Astrocyte (in vitro differentiated cells and primary cell): Measurements from ENCODE around the gene MYO3B. TPM values are rescaled to one million over a fixed set of nuclear protein-coding genes. Genes with fewer than 3 reads are reported as not detected.

Experiments
- DNase-seq: peaks from one replicate; pipeline ENCODE4 v3.0.0-alpha.2; 2010; ENCODE audit warnings: low read depth
- FAIRE-seq: peaks from 2 replicates; lab custom pipeline; 2011; peaks lifted over from hg19 to GRCh38; lab: Jason Lieb, UNC
- H2AFZ ChIP-seq: 2 replicates; pipeline ENCODE4 v1.6.0; 2012; ENCODE audit warnings: low read depth, low read length, inconsistent platforms
- H3K27ac ChIP-seq: 2 replicates; pipeline ENCODE4 v1.5.1; 2011; ENCODE audit warnings: low read depth, low read length, inconsistent platforms
- H3K27me3 ChIP-seq: 2 replicates; pipeline ENCODE4 v1.6.0; 2011; ENCODE audit warnings: low read length, inconsistent platforms; ENCODE audit not compliant: insufficient read depth
- H3K36me3 ChIP-seq: 2 replicates; pipeline ENCODE4 v1.5.1; 2011; ENCODE audit warnings: low read length, inconsistent platforms; ENCODE audit not compliant: insufficient read depth
- H3K4me1 ChIP-seq: 2 replicates; pipeline ENCODE4 v1.5.1; 2011; ENCODE audit warnings: low read length, inconsistent platforms; ENCODE audit not compliant: insufficient read depth
- H3K4me2 ChIP-seq: 2 replicates; pipeline ENCODE4 v1.6.0; 2012; ENCODE audit warnings: low read length, inconsistent platforms
- H3K4me3 ChIP-seq: 2 replicates; pipeline ENCODE4 v1.5.1; 2011; ENCODE audit warnings: low read depth, mild to moderate bottlenecking, low read length, inconsistent platforms; ENCODE audit not compliant: insufficient read depth
- H3K79me2 ChIP-seq: 2 replicates; pipeline ENCODE4 v1.6.0; 2012; ENCODE audit warnings: mild to moderate bottlenecking, low read length, inconsistent platforms; ENCODE audit not compliant: insufficient read depth
- H3K9ac ChIP-seq: 2 replicates; pipeline ENCODE4 v1.6.0; 2012; ENCODE audit warnings: mild to moderate bottlenecking, low read length, inconsistent platforms
- H3K9me3 ChIP-seq: 2 replicates; pipeline ENCODE4 v1.5.1; 2012; ENCODE audit warnings: low read depth, mild to moderate bottlenecking, low read length, inconsistent platforms; ENCODE audit not compliant: insufficient read depth
- H4K20me1 ChIP-seq: 2 replicates; pipeline ENCODE4 v1.6.0; 2012; ENCODE audit warnings: low read length, inconsistent platforms; ENCODE audit not compliant: insufficient read depth
- H3K27ac Mint-ChIP-seq: one replicate; pipeline ENCODE4 v1.8.0; 2021; ENCODE audit warnings: mild to moderate bottlenecking, mixed read lengths; ENCODE audit not compliant: unreplicated experiment
- H3K27me3 Mint-ChIP-seq: one replicate; pipeline ENCODE4 v1.8.0; 2021; ENCODE audit warnings: low read depth, mixed read lengths; ENCODE audit not compliant: unreplicated experiment
- H3K36me3 Mint-ChIP-seq: one replicate; pipeline ENCODE4 v1.8.0; 2021; ENCODE audit warnings: low read depth, mixed read lengths; ENCODE audit not compliant: unreplicated experiment
- H3K4me1 Mint-ChIP-seq: one replicate; pipeline ENCODE4 v1.8.0; 2021; ENCODE audit warnings: low read depth, mixed read lengths; ENCODE audit not compliant: unreplicated experiment
- H3K4me3 Mint-ChIP-seq: one replicate; pipeline ENCODE4 v1.8.0; 2021; ENCODE audit warnings: mild to moderate bottlenecking, moderate library complexity, mixed read lengths; ENCODE audit not compliant: unreplicated experiment
- H3K9me3 Mint-ChIP-seq: one replicate; pipeline ENCODE4 v1.8.0; 2021; ENCODE audit warnings: mild to moderate bottlenecking, mixed read lengths; ENCODE audit not compliant: unreplicated experiment
- CTCF ChIP-seq: IDR thresholded peaks from 2 replicates; pipeline ENCODE4 v1.5.1; 2011; ENCODE audit warnings: low read depth, mild to moderate bottlenecking, inconsistent platforms, low read length, moderate library complexity; ENCODE audit not compliant: insufficient read depth
- EZH2 ChIP-seq: IDR thresholded peaks from 2 replicates; pipeline ENCODE4 v1.6.1; 2012; ENCODE audit warnings: mild to moderate bottlenecking, low read length, inconsistent platforms; ENCODE audit not compliant: insufficient read depth
- total RNA-seq: library from RNA; stranded (reverse); gene quantifications from 2 replicates; pipeline ENCODE4 v1.2.1, GENCODE V29; 2021

Gene MYO3B
- total RNA-seq, 1 donor from 2014 or later, result not detected

DNA sequence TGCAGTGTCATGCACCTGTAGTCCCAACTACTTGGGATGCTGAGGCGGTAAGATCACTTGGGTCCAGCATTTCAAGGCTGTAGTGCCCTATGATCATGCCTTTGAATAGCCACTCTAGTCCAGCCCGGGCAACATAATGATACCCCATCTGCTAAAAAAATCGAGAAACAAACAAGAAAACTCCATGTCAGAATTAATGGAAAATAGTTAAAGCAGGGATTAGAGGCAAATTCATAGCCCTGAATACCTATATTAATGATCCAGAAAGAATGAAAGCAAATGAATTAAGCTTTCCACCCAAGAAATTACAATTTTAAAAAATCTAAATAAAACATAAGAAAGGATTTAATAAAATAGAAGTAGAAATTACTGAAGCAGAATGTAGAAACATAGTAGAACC, 143.0 kb downstream of the MYO3B start:
- no peaks in the 10 kb centered on the region for H3K79me2 ChIP-seq
- FAIRE-seq (no peak), DNase-seq (no peak)
- peaks cover 3% of the 10 kb centered on the region for H3K27me3 Mint-ChIP-seq
- no peaks in the 10 kb centered on the region for H3K9me3 ChIP-seq
- H3K27ac Mint-ChIP-seq, result peak overlapping the region; percentile 34
- no peak overlapping the region for H3K4me3 ChIP-seq
- H3K4me1 Mint-ChIP-seq, result peaks cover 8% of the 10 kb centered on the region
- H3K27ac ChIP-seq, result no peak overlapping the region
- H3K27me3 ChIP-seq, result peaks cover 5% of the 10 kb centered on the region
- no peaks in the 10 kb centered on the region for H3K4me1 ChIP-seq
- H4K20me1 ChIP-seq, result no peaks in the 10 kb centered on the region
- no peaks in the 10 kb centered on the region for H3K36me3 ChIP-seq
- H3K4me2 ChIP-seq, result no peak overlapping the region
- H3K4me3 Mint-ChIP-seq, result no peak overlapping the region
- peaks cover 6% of the 10 kb centered on the region for H3K36me3 Mint-ChIP-seq
- no peak overlapping the region for H2AFZ ChIP-seq
- H3K9me3 Mint-ChIP-seq, result peaks cover 8% of the 10 kb centered on the region
- TF ChIP-seq CTCF, result no peak
- no peak for TF ChIP-seq EZH2
- no peak overlapping the region for H3K9ac ChIP-seq

DNA sequence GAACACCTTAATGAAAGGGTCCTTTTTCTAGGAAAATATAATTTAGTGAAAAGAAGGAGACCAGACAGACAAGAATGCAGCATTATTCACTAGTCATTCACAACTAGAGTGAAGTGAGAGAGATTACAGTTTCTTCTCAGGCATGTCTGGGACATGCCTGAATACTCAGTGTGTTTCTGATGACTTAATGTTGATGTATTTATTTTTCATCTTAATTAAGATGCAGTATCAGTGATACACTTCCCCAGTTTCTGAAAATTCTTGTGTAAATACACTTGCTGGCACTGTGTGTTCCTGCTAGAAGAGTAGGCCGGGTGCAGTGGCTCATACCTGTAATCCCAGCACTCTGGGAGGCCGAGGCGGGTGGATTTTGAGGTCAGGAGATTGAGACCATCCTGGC, 143.6 kb downstream of the MYO3B start:
- H3K4me1 Mint-ChIP-seq, result peaks cover 5% of the 10 kb centered on the region
- Histone ChIP-seq H3K9ac (no peak overlapping the region), H2AFZ (no peak overlapping the region), H4K20me1 (no peaks in the 10 kb centered on the region), H3K4me1 (no peaks in the 10 kb centered on the region), H3K36me3 (no peaks in the 10 kb centered on the region), H3K4me3 (no peak overlapping the region), H3K27ac (no peak overlapping the region), H3K79me2 (no peaks in the 10 kb centered on the region), H3K9me3 (no peaks in the 10 kb centered on the region), H3K27me3 (peaks cover 5% of the 10 kb centered on the region), H3K4me2 (no peak overlapping the region)
- H3K9me3 Mint-ChIP-seq, result peaks cover 8% of the 10 kb centered on the region
- peak overlapping the region; percentile 93 for H3K27ac Mint-ChIP-seq
- H3K36me3 Mint-ChIP-seq, result peaks cover 6% of the 10 kb centered on the region
- DNase-seq (no peak), FAIRE-seq (no peak)
- TF ChIP-seq EZH2 (no peak), CTCF (no peak)
- H3K4me3 Mint-ChIP-seq, result no peak overlapping the region
- H3K27me3 Mint-ChIP-seq, result peaks cover 3% of the 10 kb centered on the region

DNA sequence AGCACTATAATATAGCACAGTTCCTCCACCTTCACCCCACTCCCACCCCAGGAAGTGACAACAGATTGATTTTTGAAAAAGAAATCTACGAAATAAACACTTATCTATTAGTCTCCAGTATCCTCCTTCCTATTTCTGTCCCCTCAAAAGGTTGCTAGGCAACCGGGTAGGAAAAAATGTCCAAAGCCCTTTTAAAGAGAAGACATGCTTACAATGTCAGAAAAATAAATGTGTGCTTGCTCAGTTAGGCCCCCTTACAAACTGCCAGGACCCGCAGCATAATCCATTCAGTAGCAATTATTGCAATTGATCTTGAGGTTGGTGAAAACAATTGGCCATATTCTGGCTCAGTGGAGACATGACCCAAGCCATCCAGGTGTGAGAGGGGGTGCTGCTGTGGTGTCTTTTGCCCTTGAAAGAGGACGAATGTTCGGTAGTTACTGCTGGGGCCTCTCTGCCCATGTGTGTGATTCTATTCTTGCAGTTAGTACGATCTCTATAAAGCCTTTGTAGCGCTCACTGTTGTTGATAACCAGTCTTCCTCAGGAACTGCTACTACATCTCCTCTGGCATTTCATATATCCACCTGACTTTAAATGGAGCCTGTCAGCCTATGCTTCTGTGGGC, 144.3 kb downstream of the MYO3B start:
- no peaks in the 10 kb centered on the region for H4K20me1 ChIP-seq
- no peaks in the 10 kb centered on the region for H3K79me2 ChIP-seq
- H3K4me1 ChIP-seq, result no peaks in the 10 kb centered on the region
- no peak overlapping the region for H2AFZ ChIP-seq
- H3K9me3 ChIP-seq, result no peaks in the 10 kb centered on the region
- no peak overlapping the region for H3K27ac ChIP-seq
- H3K4me2 ChIP-seq, result no peak overlapping the region
- Mint-ChIP-seq H3K4me1 (peaks cover 2% of the 10 kb centered on the region), H3K27ac (peak overlapping the region; percentile 93), H3K27me3 (peaks cover 5% of the 10 kb centered on the region), H3K9me3 (peaks cover 7% of the 10 kb centered on the region), H3K4me3 (no peak overlapping the region), H3K36me3 (peaks cover 6% of the 10 kb centered on the region)
- H3K36me3 ChIP-seq, result no peaks in the 10 kb centered on the region
- no peak overlapping the region for H3K9ac ChIP-seq
- DNase-seq, result no peak
- no peak overlapping the region for H3K4me3 ChIP-seq
- FAIRE-seq, result no peak
- TF ChIP-seq CTCF, result no peak
- no peak for TF ChIP-seq EZH2
- peaks cover 5% of the 10 kb centered on the region for H3K27me3 ChIP-seq
